NCI-H446 treated with DMSO at 0.1 percent for 48 hours (cell line): ENCODE results near the gene OPN1MW2.
"Not testable (repeated sequence)": the region's sequence is repeated elsewhere in the genome, so short reads cannot be mapped to it uniquely, and the experiment has no call there.

Experiments
- DNase-seq: peaks from one replicate; lab custom pipeline; 2025; lab: John Stamatoyannopoulos, UW

Gene OPN1MW2

DNA sequence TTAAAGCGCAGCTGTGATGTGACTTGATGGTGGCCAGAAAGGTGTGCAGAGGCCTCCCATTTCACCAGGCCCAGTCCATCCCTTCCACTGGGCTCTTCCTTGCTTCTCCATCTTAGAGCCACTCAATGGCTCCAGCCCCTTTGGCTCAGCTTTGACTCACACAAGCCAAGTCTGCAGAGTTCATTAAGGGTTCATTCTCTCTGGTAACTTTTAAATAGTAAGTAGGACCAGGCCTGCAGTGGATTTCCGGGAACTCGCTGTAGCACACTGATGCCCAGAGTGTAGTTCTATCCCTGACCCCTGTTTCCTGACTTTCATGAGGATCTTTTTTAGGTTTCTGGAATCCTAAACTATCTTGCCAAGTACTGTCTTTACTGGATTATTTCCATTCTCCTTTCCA, 49.7 kb downstream of the OPN1MW2 start:
- not testable (repeated sequence) for DNase-seq
